T-helper 17 cell (primary cell): Measurements from ENCODE around the gene SBNO2. TPM values are rescaled to one million over a fixed set of nuclear protein-coding genes. Genes with fewer than 3 reads are reported as not detected.
A peak's percentile ranks its signal among the peaks of the same experiment; 100 is the strongest.

Experiments
- ATAC-seq: fragments of 150-1000 bp; cut with Tn5 transposase; 2 replicates; pipeline ENCODE4 v1.10.0; 2021; ENCODE audit warnings: mild to moderate bottlenecking, moderate library complexity
- DNase-seq, 3 donors: peaks; one replicate each; pipeline versions ENCODE4 v3.0.0 to v3.0.0-alpha.2; 2020 to 2021
- H3K9me3 ChIP-seq: one replicate; pipeline ENCODE4 v1.7.0; 2013; ENCODE audit warnings: low read length, mild to moderate bottlenecking; ENCODE audit not compliant: control insufficient read depth, poor library complexity, severe bottlenecking
- H3K27ac Mint-ChIP-seq: one replicate; pipeline ENCODE4 v1.8.0; 2022; ENCODE audit warnings: mild to moderate bottlenecking, moderate library complexity, mixed read lengths
- H3K27me3 Mint-ChIP-seq: one replicate; pipeline ENCODE4 v1.8.0; 2022; ENCODE audit warnings: mixed read lengths
- H3K36me3 Mint-ChIP-seq: one replicate; pipeline ENCODE4 v1.8.0; 2022; ENCODE audit warnings: low read depth, mixed read lengths
- H3K4me1 Mint-ChIP-seq: one replicate; pipeline ENCODE4 v1.8.0; 2022; ENCODE audit warnings: mild to moderate bottlenecking, mixed read lengths
- H3K4me3 Mint-ChIP-seq: one replicate; pipeline ENCODE4 v1.8.0; 2022; ENCODE audit warnings: mild to moderate bottlenecking, moderate library complexity, mixed read lengths
- total RNA-seq, 4 donors: library from RNA in 2 of 4; stranded (reverse) in 2 of 4; gene quantifications; one replicate each; pipeline ENCODE4 v1.2.3 and lab custom pipeline; 2022 to 2026

SBNO2 gene
- total RNA-seq, 2 donors from 2014 or later, result 85.4 to 106 TPM

DNA sequence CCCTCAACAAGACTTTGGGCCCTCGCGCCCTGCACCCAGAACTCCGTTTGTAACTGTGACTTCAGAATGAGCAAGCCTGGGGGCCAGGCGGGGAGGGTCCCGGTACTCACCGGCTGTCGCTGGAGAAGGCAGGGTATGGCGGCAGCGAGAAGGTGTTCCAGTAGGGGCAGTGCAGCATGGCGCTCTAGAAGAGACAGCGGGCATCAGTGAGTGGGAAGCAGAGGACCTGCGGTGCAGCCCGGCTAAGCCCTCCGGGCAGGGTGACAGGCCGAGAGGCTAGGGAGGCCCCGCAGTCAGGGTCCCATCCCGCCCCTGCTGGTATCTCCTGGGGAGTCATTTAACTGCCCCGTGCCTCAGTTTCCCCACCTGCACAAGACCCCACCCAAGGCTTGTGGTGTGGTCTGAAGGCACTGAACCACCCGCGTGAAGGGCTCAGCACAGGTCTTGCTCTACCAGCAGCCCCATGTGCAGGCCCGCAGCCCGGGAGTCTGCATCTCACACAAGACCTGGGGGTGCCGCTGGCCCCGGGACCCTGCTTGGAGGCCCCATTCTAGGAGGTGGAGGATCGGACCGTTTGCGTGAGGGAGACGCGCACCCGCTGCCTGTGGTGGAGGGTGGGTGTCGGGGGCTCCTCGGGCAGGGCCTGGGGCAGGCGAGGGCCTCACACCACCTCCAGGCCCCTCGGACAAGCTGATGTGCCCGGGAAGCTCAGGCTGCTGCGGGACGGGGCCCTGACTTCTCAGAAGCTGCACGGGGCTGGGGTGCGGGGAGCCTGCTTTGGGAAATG is 24.6 kb downstream of the SBNO2 start:
- H3K9me3 ChIP-seq, result no peaks in the 10 kb centered on the region
- H3K27me3 Mint-ChIP-seq, result no peaks in the 10 kb centered on the region
- ATAC-seq, result no peak
- no peak for DNase-seq
- peaks cover 9% of the 10 kb centered on the region for H3K4me1 Mint-ChIP-seq
- peaks cover 5% of the 10 kb centered on the region for H3K36me3 Mint-ChIP-seq
- H3K27ac Mint-ChIP-seq, result no peak overlapping the region
- H3K4me3 Mint-ChIP-seq, result no peak overlapping the region

DNA sequence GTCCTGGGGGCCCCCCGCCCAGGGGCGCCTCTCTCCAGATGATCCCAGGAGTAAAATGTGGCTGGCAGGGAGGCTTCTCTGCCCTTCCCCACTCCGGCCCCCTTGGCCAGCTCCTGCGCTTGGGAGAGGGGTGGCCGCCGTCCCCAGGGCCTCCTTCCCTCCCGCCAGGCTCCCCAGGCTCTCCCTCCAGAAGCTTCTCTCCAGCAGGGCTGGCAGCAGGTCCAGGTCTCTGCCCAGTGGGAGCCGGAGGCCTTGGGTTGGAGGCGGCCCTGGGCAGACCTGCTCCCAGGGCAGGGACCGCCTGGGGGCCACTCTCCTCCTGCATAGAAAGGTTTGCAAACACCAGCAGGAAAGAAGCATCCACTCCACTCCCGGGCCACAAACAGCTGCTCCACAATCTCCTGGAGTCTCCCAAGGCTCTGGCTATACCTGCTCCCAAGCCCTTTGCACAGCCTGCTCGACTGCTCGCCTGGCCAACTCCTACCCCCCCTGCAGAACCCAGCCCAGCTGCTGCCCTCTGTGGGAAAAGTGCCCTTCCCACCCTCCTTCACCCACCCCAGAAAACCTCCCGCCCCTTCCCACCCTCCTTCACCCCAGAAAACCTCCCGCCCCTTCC is 26.0 kb downstream of the SBNO2 start:
- H3K27ac Mint-ChIP-seq, result no peak overlapping the region
- peaks cover 10% of the 10 kb centered on the region for H3K4me1 Mint-ChIP-seq
- H3K4me3 Mint-ChIP-seq, result no peak overlapping the region
- H3K36me3 Mint-ChIP-seq, result peaks cover 7% of the 10 kb centered on the region
- DNase-seq (no peak), ATAC-seq (no peak)
- no peaks in the 10 kb centered on the region for H3K27me3 Mint-ChIP-seq
- no peaks in the 10 kb centered on the region for H3K9me3 ChIP-seq

DNA sequence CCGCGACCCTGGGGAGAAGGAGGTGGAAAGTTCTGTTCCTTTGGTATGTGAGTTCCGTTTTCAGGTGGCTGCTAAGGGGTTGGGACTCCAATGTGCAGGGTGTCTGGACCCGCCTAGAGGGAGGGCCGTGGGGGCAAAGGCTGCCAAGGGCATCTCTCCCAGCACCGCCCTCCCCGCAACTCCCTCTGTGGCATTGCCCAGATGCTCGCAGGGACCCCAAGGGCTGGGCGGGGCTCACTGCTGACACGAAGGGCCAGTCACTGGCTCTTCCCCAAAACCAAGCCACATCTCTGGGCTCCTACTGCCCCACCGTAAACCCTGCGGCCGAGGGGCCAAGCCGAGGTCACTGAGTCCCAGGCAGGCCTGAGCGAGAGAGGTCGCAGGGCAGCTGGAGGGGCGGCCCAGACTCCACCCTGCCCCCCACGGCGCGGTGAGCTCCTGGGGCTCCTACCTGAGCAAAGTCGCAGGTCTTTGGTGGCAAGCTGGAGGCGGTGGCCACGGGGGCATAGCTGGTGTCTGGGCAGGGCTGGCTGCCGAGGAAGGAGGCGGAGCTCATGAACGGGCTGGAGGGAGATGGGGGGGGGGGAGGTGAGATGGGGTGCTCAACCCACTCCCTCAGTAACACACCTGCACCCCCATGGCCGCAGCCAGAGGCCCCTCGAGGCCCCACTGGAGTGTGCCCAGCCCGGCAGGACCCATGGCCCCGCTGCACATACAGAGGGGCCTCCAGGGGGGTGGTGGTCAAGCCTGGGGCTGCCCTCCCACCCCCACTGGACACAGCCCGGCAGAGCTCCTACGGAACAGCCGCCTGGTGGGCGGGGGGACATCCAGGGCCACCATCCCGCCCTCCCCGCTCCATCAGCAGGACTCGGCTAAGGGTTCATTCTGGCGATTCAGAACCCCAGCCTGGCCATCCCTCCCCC is 26.9 kb downstream of the SBNO2 start:
- Mint-ChIP-seq H3K27me3 (no peaks in the 10 kb centered on the region), H3K36me3 (peaks cover 7% of the 10 kb centered on the region), H3K27ac (no peak overlapping the region), H3K4me3 (no peak overlapping the region), H3K4me1 (peaks cover 10% of the 10 kb centered on the region)
- ATAC-seq (no peak), DNase-seq (no peak)
- no peaks in the 10 kb centered on the region for H3K9me3 ChIP-seq

DNA sequence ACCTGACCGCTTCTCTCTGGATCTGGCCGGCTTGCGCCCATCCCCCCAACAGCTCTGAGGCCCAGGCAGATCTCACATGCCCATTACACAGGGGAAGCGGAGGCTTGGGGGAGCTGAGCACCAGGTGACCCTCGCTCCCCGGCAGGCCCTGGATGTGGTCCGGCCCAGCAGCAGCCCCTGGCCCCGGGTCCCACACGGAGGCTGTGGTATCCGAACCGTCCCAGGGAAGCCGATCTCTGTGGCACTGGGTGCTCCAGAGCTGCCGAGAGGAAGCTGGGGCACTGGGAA is 27.7 kb downstream of the SBNO2 start:
- H3K9me3 ChIP-seq, result no peaks in the 10 kb centered on the region
- peaks cover 10% of the 10 kb centered on the region for H3K4me1 Mint-ChIP-seq
- H3K27me3 Mint-ChIP-seq, result no peaks in the 10 kb centered on the region
- ATAC-seq (no peak), DNase-seq (no peak)
- no peak overlapping the region for H3K27ac Mint-ChIP-seq
- H3K36me3 Mint-ChIP-seq, result peaks cover 7% of the 10 kb centered on the region
- H3K4me3 Mint-ChIP-seq, result no peak overlapping the region

DNA sequence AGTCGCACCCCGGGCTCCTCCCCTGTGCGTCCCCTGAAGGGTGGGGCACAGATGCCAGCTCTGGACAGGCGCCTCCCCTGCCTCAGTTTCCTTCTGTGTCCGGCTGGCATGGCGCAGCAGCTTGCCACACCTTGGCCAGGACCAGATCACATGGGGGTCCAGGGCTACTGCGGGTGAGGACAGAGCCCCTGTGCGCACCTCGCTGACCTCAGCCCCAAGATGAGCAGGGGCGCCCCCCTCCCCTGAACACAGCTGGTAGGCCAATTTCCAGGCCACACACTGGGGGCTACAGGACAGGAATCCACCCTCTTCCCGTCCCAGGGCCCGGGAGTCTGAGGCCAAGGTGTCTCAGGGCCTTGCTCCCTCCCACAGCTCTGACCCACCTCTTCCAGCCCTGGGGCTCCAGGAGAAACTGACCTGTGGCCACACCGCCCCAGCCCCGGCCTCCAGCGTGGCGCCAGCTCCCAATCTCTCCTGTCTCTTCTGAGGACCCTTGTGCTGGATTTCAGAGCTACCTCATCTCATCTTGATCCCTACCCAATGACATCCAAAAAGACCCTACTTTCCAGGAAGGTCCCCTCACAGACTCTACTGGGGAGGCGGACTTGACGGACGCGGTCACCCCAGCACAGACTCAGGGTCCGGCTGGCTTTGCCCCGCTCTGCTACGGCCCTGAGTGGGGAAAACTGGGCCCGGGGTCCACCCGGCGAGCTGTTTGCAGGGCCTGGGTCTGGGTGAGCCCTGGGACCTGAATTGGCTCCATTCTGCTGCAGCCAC is 28.2 kb downstream of the SBNO2 start:
- Mint-ChIP-seq H3K36me3 (peaks cover 7% of the 10 kb centered on the region), H3K27me3 (no peaks in the 10 kb centered on the region), H3K27ac (no peak overlapping the region), H3K4me1 (peaks cover 10% of the 10 kb centered on the region), H3K4me3 (no peak overlapping the region)
- ATAC-seq (no peak), DNase-seq (no peak)
- H3K9me3 ChIP-seq, result no peaks in the 10 kb centered on the region

DNA sequence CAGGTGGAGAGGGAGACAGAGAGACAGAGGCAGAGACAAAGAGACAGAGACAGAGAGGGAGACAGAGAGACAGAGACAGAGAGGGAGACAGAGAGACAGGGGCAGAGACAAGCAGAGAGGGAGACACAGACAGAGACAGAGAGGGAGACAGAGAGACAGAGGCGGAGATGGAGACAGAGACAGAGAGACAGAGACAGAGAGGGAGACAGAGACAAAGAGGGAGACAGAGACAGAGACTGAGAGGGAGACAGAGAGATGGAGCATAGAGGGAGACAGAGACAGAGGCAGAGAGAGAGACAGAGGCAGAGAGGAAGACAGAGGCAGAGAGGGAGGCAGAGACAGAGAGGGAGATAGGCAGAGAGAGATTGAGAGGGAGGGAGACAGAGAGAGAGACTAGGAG is 29.3 kb downstream of the SBNO2 start:
- ATAC-seq, result no peak
- peak overlapping the region; percentile 80 for H3K27ac Mint-ChIP-seq
- DNase-seq, result no peak
- peaks cover 11% of the 10 kb centered on the region for H3K4me1 Mint-ChIP-seq
- no peaks in the 10 kb centered on the region for H3K27me3 Mint-ChIP-seq
- no peaks in the 10 kb centered on the region for H3K9me3 ChIP-seq
- peaks cover 7% of the 10 kb centered on the region for H3K36me3 Mint-ChIP-seq
- peak overlapping the region; percentile 5 for H3K4me3 Mint-ChIP-seq

DNA sequence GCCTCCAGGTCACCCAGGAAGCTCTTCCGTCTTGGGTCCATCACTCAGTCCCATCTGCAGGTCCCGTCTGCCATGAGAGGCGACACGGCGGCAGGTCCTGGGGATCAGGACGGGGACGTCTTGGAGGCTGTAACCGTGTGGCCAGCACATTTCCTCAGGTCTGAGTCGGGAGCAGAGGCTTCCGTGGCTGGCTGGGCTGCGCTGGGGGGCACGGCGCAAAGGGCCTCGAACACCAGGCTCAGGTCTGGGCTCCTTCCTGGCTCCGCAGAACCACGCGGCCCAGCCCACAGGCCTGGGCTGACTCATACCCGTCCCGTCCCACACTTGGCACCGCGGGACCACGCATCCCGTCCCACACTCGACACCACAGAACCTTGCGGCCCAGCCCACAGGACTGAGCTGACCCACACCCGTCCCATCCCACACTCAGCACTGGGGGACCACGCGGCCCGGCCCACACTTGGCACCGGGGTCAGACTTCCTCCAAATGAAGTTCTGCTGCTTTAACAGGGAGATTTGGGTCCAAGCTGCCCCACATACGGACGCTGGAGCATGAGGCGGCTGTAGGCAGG is 30.2 kb downstream of the SBNO2 start:
- no peaks in the 10 kb centered on the region for H3K9me3 ChIP-seq
- Mint-ChIP-seq H3K4me1 (peaks cover 11% of the 10 kb centered on the region), H3K36me3 (peaks cover 7% of the 10 kb centered on the region), H3K27me3 (no peaks in the 10 kb centered on the region), H3K4me3 (no peak overlapping the region), H3K27ac (no peak overlapping the region)
- DNase-seq, result no peak
- ATAC-seq, result no peak

DNA sequence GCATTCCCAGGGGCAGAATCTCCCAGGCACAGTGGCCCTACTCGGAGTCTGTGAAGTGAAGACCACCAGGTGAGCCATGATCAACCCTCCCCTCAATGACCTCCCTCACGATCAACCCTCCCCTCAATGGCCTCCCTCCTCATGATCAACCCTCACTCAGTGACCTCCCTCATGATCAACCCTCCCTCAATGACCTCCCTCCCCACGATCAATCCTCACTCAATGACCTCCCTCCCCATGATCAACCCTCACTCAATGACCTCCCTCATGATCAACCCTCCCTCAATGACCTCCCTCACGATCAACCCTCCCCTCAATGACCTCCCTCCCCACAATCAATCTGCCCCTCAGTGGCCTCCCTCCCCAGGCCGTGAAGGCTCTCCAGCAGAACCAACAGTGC is 32.1 kb downstream of the SBNO2 start:
- H3K4me1 Mint-ChIP-seq, result peaks cover 11% of the 10 kb centered on the region
- peaks cover 7% of the 10 kb centered on the region for H3K36me3 Mint-ChIP-seq
- no peak for ATAC-seq
- no peak overlapping the region for H3K27ac Mint-ChIP-seq
- H3K4me3 Mint-ChIP-seq, result no peak overlapping the region
- H3K27me3 Mint-ChIP-seq, result no peaks in the 10 kb centered on the region
- no peak for DNase-seq
- H3K9me3 ChIP-seq, result no peaks in the 10 kb centered on the region

DNA sequence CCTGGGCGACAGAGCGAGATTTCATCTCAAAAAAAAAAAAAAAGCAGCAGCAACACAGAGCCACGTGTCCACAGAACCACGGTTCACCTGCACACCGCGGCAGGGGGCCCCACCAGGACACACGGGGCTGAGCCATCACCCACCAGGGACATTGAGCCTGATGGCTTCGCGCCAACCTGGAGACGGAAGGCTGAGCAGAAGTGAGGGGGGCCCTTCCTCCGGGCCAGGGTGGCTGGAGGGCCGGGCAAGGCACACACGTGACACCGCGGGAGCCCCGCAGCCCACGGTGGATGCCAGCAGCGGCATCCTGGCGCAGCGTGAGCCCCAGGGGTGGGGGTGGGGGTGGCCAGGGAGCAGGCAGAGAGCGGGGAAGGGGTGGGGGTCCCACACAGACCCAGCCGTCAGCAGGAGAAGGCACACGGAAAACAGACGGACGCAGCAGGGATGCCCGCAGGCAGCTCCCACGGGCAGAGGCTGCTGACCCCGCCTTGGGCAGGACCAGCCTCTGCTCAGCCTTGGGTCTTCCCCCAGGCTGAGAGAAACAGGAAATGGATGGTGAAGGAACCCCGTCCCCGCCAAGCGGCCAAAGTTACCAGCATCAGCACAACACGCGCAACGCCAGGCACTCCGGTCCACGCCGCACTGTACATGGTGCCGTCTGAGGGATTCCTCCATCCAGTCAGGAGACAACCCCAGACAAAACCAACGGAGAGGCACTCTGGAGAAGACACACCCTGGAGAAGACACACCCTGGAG is 33.6 kb downstream of the SBNO2 start:
- no peaks in the 10 kb centered on the region for H3K9me3 ChIP-seq
- no peak for ATAC-seq
- Mint-ChIP-seq H3K4me3 (peak overlapping the region; percentile 13), H3K27me3 (no peaks in the 10 kb centered on the region), H3K36me3 (peaks cover 7% of the 10 kb centered on the region), H3K4me1 (peaks cover 13% of the 10 kb centered on the region), H3K27ac (no peak overlapping the region)
- no peak for DNase-seq

DNA sequence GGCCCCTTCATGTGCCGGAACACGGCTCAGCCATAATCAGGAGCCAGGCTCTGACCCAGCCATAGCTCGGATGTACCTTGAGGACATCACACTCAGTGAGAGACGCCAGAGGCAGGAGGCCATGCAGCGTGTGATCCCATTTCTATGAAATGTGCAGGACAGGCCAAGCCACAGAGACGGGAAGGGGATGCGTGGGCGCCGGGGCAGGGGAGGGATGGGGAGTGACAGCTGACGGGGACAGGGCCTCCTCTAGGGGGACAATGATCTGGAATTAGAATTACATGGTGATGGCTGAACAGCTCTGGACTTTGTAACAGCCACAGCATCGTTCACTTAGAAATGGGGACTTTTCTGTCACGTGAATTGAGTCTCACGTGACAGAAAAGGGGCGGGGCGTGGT is 34.9 kb downstream of the SBNO2 start:
- no peak for DNase-seq
- no peaks in the 10 kb centered on the region for H3K36me3 Mint-ChIP-seq
- H3K4me1 Mint-ChIP-seq, result peaks cover 7% of the 10 kb centered on the region
- ATAC-seq, result no peak
- no peak overlapping the region for H3K4me3 Mint-ChIP-seq
- H3K9me3 ChIP-seq, result no peaks in the 10 kb centered on the region
- no peak overlapping the region for H3K27ac Mint-ChIP-seq
- H3K27me3 Mint-ChIP-seq, result no peaks in the 10 kb centered on the region

DNA sequence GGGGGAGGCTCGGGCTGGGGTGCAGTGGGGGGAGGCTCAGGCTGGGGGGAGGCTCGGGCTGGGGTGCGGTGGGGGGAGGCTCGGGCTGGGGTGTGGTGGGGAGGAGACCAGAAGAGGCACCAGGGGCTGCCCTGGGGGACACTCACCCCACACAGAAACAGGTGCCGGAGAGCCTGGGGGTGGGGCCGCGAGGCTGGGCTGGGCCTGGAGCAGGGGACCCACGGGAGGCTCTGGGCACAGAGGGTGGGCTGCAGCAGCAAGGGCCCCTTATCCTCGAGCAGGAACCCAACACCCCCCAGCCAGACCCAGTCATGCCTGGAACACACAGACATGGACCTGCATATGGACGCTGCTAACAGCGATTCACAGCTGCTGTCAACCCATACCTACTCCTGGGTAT is 35.9 kb downstream of the SBNO2 start:
- Mint-ChIP-seq H3K4me1 (peaks cover 12% of the 10 kb centered on the region), H3K27ac (no peak overlapping the region), H3K27me3 (no peaks in the 10 kb centered on the region), H3K4me3 (no peak overlapping the region), H3K36me3 (no peaks in the 10 kb centered on the region)
- DNase-seq (no peak), ATAC-seq (no peak)
- H3K9me3 ChIP-seq, result no peaks in the 10 kb centered on the region

DNA sequence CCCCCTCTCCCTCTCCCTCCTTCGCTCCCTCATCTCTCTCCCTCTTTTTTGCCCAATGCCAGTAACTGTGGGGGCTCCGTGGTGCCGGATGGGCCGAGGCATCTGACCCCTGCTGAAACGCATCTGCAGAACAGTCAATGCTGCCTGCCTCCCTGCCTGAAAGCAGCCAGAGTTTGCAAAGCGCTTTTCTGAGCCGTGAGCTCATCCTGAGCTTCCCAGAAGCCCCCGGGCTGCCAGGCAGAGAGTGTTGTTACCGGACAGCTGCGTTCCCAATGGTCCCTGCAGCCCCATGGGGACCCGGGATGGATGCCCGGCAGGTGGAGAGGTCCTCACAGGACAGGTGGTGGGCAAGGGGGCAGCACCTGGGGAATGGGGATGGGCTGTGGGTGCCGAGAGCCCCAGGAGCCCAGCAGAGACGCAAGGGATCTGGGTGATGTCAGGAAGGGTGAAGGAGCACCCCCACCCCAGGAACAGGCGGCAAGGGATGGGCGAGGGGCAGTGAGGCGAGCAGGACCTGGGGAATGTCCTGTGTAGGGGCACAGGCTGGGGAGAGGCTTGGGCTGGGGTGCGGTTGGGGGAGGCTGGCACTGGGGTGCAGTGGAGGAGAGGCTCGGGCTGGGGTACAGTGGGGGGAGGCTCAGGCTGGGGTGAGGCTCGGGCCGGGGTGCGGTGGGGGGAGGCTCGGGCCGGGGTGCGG is 37.3 kb downstream of the SBNO2 start:
- no peaks in the 10 kb centered on the region for H3K27me3 Mint-ChIP-seq
- peaks cover 12% of the 10 kb centered on the region for H3K4me1 Mint-ChIP-seq
- H3K9me3 ChIP-seq, result no peaks in the 10 kb centered on the region
- no peak for ATAC-seq
- H3K36me3 Mint-ChIP-seq, result no peaks in the 10 kb centered on the region
- no peak for DNase-seq
- no peak overlapping the region for H3K4me3 Mint-ChIP-seq
- H3K27ac Mint-ChIP-seq, result no peak overlapping the region
